MV-4-11 (cell line): ENCODE measurements around the gene YAP1.

Experiments
- DNase-seq: peaks from one replicate; lab custom pipeline; 2025; lab: John Stamatoyannopoulos, UW

Gene YAP1

GRCh38 chr11:102117472-102118113, 7.3 kb downstream of the YAP1 start:
- no peak for DNase-seq

- no peak for DNase-seq
These were observed 8.7 kb downstream of the YAP1 start for GRCh38 chr11:102118937-102119336.

GRCh38 chr11:102119997-102120396, 9.8 kb downstream of the YAP1 start:
- no peak for DNase-seq

DNA sequence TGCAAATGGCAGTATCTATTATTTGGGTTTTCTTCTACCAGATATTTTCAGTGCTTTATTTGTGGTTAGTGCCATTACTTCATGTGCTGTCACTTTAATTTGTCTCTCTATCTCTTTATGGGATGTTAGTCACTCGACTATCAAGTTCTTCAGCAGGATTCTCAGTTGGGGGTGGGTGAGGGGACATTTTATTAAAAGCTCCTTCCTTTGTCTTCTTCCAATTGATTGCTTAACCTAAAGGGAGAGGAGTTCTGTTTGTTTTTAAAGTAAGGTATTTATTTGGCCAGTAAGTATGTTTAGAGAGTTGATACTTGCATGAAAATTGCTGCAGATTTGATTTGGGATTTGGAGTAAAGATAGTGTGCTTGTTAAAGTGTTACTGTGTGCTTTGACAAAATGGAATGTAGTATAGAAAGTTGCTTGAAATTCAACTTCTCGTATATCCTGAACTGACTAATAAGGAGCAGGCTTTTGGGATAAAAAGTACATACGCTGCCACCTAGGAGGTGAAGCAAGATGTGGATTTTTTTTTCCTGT, 10.3 kb downstream of the YAP1 start:
- no peak for DNase-seq

GRCh38 chr11:102121329-102121728, 11.1 kb downstream of the YAP1 start:
- DNase-seq, result no peak

DNA sequence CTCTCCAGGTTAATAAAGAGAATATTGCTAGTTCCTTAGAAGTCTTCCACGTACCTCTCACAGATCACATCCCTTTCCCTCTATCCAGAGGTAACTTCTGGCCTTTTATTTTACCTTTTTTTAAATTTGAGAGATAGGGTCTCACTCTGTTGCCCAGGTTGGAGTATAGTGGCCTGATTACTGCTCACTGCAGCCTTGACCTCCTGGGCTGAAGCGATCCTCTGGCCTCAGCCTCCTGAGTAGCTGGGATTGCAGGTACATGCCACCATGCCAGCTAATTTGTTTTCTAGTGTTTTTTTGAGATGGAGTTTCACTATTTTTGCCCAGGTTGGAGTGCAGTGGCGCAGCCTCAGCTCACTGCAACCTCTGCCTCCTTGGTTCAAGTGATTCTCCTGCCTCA, 24.4 kb downstream of the YAP1 start:
- no peak for DNase-seq

- no peak for DNase-seq
These were observed 25.0 kb downstream of the YAP1 start for GRCh38 chr11:102135256-102135655.

DNA sequence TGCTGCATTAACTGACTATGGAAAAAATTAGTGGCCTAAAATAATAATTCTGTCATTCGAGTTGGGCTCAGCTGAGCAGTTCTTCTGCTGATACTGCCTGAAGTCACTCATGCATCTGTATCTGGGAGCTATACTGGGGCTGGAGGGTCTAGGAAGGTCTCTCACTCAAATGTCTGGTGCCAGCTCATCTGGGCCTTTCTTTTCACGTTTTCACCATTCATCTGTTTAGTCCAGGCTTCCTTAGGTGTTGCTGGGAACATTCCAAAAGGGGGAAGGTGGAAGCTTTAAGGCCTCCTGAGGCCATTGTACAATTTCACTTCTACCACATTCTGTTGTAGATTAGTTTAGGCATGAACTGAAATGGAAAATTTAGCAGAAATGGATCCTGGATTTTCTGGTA, 28.0 kb downstream of the YAP1 start:
- DNase-seq, result no peak

DNA sequence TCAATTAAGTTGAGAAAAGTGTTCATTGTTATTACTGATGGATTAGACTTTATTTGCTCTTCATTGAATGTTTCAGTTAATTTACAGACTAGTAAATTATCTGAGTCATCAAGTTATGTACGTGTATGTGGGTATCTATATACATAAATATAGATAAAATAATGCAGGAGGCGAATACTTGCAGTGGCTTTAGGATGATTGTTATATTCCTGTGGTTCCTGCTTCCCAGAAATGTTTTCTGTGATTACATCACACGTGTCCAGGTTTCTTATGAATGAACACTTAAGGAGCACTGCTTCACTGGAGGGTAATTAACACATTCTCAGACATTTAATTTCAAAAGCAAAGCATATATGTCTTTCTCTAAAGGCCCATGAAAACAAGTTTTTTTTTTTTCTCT, 28.4 kb downstream of the YAP1 start:
- no peak for DNase-seq

DNA sequence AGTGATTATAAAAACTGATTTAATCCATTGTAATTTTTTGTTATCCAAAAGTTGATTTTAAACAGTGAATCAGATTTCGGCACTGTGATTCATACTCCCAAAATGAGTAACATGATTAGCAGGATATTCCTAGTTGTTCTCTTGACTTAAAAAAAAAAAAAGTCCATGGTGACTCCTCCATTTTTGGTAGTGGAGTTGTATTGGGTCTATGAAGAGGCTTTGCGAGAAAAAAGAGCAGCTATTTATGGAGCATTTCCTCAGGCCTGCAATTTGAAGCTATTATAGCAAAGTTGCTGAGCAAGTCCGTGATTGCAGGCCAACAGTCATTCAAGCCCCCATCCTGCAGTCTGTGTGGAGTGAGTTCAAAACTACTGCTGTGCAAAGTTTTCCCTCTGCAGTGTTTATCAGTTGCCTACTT, 28.8 kb downstream of the YAP1 start:
- no peak for DNase-seq

- no peak for DNase-seq
These were observed 32.1 kb downstream of the YAP1 start for GRCh38 chr11:102142333-102142732.

DNA sequence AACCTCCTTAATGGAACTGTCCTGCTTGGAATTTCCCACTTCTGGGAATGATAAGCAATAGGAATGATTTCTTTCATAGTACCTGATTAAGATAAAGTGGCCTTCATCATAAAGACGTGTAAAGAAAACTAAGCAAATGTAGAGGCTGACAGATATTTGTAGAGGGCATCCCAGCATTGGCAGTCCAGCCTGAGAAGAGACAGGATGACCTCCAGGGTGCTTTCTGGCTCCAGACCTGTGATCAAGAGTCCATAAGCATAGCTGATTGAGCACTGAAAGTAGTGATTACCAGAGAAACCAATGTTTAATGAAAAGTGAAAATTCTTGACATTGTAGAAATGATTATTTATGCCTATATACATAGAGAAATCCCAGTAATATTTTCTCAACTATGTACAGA, 33.6 kb downstream of the YAP1 start:
- no peak for DNase-seq

DNA sequence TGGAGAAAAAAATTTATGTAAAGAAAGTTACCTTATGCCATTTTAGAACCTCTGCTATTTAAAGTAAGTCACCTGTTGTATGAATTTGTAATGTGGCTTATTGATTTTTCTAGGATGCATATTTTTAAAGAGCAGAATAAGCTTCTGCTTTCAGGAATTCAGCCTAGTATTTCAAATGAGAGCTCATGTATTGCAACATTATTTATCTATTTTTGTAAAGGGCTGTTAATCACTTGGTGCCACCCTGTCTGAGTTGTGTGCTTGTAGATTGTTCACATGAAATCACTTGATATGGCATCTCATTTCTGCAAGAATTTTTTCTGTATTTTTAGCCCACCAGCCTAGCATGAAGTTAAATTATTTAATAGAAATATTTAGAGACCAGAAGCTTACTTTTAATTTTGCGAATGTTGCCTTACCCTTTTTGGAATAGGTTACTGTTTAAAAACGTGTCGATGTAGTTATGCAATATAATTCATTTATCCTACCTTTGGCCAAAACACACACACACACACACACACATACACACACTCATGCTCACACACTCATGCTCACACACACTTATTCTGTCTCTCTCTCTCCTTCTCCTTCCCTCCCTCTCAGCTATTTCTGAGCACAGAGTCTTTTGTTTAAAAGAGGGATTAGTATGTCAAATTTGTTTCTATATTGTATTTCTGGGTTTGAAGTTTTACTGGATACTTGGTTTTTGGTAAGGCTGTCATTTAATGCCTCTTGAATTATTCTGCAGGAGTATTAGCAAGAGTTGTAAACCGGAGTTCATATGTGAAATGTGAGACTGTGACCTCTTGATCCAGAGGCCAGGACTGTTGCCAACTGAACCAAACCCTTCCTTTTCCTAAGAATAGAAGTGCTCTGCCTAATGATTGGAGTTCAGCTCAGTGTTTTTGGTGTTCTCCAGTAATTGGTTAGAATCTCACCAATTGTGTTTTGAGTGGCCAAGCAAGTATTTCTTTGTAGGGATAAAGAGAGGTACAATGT, 34.4 kb downstream of the YAP1 start:
- no peak for DNase-seq

DNA sequence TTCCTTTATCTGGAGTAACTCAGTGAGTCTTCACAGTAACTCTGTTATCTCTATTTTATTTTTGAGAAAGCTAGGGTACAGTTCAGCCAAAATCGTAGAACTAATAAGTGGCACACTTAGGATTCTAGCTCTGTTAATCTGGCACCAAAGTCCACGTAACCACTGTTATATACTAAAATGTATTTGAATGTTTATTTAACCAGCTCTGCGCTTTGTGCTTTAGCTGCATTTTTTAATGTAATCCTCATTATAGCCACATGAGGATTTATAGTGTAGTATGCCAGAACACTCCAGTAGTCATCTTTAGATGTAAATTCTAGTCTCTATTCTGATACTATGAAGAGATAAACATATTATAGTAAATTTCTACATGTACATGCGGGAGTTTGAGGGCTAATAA, 36.8 kb downstream of the YAP1 start:
- no peak for DNase-seq

- DNase-seq, result no peak
These were observed 37.4 kb downstream of the YAP1 start for GRCh38 chr11:102147632-102148031.

- DNase-seq, result no peak
These were observed 37.8 kb downstream of the YAP1 start for GRCh38 chr11:102148059-102148458.

- DNase-seq, result no peak
These were observed 41.7 kb downstream of the YAP1 start for GRCh38 chr11:102151784-102152525.

DNA sequence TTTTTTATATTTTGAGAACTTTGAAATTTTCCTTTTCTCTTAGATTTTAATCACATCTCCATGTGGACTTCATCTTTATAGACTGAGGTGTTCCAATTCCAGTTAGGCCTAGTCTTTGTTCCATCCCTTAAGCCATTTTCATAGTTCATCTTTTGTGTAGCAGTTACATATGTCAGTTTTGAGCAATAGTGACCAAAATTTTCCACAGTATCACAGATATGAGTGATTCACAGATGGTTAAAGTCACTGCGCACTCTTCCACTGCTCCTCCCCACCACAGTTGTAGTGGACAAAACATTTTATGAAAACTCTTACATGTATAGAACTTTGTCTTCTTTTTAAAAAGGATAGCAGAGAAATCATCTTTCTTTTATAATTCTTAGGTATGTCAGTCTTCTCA, 42.8 kb downstream of the YAP1 start:
- DNase-seq, result no peak

- no peak for DNase-seq
These were observed 44.6 kb downstream of the YAP1 start for GRCh38 chr11:102154806-102155205.

DNA sequence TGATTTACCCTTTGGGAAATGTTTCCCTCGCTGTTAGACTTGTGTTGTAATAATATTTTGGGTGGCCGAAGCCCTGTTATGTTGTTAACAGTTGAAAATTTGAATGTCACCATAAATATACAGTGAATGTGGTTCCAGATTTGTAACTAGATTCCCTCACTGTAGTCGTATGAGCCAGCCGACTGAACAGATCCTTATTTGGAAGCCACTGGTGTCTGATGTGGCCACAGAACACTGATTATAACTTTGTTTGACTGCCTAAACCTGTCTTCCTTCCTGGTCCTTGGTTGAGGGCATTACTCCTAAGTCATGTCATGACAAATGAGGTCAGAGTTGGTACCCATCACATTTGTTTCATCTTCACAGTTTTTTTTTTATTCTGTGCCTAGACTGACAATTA, 45.4 kb downstream of the YAP1 start:
- no peak for DNase-seq

DNA sequence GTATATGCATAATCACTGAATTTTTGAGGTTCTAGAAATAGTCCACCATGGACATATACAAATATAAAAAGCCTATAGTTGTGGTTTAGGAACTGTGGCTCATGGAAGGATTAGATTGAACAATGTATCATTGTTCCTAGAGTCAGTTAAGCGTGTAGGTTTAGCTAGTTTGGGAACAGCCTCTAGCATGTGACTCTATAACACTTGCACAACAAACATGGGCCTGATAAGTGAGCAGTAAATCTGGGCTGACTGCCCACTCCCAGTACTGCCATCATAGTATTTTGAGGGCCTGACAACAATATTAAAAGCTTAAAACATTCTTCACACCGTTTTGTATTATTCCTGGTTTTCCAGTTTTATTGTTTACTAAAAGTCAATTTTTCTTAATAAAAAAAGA, 47.0 kb downstream of the YAP1 start:
- no peak for DNase-seq

GRCh38 chr11:102158164-102158735, 48.0 kb downstream of the YAP1 start:
- no peak for DNase-seq
